GM19240 (cell line): ENCODE data around the gene SPTBN4.
"Not testable (repeated sequence)": the region's sequence is repeated elsewhere in the genome, so short reads cannot be mapped to it uniquely, and the experiment has no call there.

Experiments used
- DNase-seq: peaks from one replicate; pipeline ENCODE4 v3.0.0; 2011; ENCODE audit warnings: low spot score; ENCODE audit not compliant: insufficient read length

SPTBN4 gene

GRCh38 chr19:40614622-40615411, 148.0 kb downstream of the SPTBN4 start:
- DNase-seq = no peak

GRCh38 chr19:40616178-40616577, 149.4 kb downstream of the SPTBN4 start:
- DNase-seq = no peak

DNA sequence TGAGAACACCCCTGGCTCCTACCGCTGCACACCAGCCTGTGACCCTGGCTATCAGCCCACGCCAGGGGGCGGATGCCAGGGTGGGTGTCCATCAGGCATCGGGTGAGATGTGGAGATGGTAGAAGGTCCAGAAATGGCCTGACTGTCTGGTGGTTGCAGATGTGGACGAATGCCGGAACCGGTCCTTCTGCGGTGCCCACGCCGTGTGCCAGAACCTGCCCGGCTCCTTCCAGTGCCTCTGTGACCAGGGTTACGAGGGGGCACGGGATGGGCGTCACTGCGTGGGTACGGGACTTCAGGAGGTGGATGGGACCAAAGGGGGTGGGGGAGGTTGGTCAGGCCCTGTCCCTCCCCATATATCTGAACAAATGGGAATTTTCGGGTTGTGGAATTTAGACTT, 150.1 kb downstream of the SPTBN4 start:
- no peak for DNase-seq

DNA sequence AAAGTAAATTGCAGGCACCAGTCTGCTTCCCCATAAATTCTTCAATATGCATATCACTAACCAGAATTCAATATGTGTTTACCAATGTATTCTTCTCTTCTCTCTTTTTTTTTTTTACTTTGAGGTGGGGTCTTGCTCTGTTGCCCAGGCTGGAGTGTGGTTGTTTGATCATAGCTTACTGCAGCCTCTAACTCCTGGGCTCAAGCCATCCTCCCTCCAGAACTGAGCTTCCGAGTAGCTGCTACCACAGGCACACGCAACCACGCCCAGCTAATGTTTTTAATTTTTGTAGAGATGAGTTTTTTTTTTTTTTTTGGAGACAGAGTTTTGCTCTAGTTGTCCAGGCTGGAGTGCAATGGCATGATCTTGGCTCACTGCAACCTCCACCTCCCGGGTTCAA, 151.2 kb downstream of the SPTBN4 start:
- DNase-seq = no peak

DNA sequence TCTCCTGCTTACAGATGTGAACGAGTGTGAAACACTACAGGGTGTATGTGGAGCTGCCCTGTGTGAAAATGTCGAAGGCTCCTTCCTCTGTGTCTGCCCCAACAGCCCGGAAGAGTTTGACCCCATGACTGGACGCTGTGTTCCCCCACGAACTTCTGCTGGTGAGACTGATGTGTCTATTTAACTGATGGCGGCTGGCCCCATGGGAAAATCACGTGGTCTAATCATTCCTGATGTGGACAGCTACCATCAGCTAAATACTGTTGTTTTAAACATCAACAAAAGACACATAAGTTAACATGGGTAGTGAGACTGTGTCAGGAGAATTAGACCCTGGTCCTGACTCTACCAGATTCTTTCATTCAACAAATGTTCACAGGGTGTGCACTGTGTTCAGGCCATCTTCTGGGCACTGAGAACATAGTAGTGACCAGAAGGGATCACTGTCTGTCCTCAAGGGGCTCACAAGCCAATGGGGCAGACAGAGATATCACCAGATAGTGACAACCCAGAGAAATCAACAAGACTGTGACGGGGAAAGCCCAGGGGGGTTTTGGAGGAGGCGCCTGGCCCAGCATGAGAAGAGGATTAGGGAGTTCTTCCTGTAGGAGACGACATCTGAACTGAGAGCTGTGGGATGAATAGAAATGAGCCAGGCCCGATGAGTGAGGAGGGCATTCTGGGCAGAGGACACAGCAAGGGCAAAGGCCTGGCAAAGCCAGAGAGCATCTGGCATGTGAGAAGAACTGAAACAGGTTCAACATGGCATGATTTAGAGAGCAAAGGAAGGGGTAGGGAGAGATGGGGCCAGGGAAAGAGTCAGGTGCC, 152.7 kb downstream of the SPTBN4 start:
- DNase-seq = no peak

- DNase-seq = no peak
Measured at GRCh38 chr19:40620161-40620485, 153.3 kb downstream of the SPTBN4 start.

- no peak for DNase-seq
Measured at GRCh38 chr19:40621283-40621682, 154.5 kb downstream of the SPTBN4 start.

- DNase-seq = no peak
Measured at GRCh38 chr19:40621966-40622772, 155.4 kb downstream of the SPTBN4 start.

DNA sequence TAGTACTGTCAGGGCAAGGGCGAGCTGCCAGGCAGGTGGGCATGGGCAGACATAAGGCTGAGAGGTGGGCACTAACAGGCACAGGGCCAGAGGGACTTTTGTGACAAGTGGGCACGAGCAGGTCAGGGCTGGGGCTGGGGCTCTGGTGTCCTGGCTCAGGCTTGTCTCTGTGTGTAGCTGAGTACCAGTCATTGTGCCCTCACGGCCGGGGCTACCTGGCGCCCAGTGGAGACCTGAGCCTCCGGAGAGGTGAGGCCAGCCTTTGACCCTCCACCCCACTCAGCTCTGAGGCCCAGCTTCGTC, 155.9 kb downstream of the SPTBN4 start:
- DNase-seq = no peak

DNA sequence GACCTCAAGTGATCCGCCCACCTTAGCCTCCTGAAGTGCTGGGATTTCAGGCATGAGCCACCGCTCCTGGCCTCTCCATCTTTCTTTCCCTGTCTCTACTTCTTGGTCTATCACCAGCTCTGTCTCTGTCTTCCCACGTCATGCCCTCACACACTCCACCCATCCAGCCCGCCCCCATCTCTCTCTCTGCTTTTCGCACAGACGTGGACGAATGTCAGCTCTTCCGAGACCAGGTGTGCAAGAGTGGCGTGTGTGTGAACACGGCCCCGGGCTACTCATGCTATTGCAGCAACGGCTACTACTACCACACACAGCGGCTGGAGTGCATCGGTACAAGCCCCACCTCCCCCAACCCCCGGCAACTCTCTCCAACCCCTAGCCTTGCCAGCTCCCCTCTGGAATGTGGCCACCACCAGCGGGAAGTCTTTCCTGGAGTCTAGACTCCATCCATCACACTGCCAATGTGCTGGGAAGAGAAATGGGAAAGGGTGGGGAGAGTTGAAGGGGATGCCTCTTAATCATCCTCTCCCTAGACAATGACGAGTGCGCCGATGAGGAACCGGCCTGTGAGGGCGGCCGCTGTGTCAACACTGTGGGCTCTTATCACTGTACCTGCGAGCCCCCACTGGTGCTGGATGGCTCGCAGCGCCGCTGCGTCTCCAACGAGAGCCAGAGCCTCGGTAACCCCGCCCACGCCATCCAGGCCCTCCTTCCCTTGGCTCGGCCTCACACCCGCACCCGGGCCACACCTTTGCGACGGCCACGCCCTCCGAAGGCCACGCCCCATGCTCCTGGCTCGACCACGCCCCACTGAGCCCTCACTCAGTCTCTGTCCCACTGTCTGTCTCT, 156.8 kb downstream of the SPTBN4 start:
- DNase-seq = no peak

DNA sequence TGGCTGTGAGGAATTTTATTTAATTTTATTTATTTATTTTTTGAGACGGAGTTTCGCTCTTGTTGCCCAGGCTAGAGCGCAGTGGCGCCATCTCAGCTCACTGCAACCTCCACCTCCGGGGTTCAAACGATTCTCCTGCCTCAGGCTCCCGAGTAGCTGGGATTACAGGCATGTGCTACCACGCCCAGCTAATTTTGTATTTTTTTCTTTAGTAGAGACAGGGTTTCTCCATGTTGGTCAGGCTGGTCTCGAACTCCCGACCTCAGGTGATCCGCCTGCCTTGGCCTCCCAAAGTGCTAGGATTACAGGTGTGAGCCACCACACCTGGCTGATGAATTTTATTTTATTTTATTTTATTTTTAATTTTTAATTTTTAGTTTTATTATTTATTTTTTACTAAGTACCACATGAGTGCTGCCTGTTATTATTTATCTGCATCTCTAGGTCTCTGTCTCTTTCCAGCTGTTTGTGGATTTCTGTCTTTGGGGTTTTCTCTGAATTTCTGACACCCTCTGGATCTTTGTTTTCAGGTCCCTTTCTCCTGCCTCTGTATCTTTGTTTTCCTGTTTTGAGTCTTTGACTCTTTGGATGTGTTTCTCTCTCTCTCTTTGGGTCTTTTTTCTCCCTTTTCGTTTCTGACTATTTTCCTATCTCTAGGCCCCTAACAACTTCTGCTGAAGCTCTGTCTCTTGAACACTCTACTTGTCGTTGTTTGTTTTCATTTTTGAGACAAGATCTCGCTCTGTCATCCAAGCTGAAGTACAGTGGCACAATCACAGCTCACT, 157.8 kb downstream of the SPTBN4 start:
- DNase-seq = not testable (repeated sequence)

DNA sequence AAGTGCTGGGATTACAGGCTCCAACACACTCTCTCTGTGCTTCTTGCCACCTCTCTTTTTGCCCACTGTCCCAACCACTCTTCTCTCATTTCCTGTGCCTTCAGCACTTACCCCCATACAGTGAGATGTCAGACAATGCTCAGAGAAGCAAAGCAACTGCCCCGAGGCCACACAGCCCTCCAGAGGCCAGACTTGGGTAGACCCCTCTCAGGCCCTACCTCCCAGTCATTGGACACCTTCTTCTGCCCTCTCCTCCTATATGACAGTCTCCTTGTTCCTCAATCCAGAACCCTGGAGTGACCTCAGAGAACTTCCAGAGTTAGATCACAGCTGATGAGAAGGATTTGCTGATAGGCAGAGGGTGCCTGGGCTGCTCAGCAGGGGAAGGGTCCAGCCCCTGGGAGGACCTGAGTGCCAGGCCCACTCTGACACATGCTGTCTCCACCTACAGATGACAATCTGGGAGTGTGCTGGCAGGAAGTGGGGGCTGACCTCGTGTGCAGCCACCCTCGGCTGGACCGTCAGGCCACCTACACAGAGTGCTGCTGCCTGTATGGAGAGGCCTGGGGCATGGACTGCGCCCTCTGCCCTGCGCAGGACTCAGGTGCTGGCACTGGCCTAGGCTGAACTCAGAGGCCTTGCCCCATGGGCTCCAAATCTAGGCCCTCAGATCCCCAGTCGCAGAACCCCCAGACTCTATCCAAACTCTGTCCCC, 158.8 kb downstream of the SPTBN4 start:
- DNase-seq = no peak
